Spleen (tissue), 7 donors: ENCODE results near the gene LRRC56.
A peak's percentile ranks its signal among the peaks of the same experiment; 100 is the strongest.

Experiments
- POLR2A ChIP-seq, 3 donors: fragments of 450-650 bp; IDR thresholded peaks; one replicate each; pipeline ENCODE4 v1.5.1; 2017; ENCODE audit warnings: antibody characterized with exemption in 3 of 3, mild to moderate bottlenecking in 1 of 3
- POLR2AphosphoS5 ChIP-seq, 3 donors: sonication (generic); formaldehyde crosslinking; IDR thresholded peaks; one replicate each; pipeline ENCODE4 v1.5.1; 2017; ENCODE audit warnings: antibody characterized with exemption in 3 of 3
- TF ChIP-seq, protein P1 (sequence below), 11 experiments: fragments of 200-600 bp in 7 of 11; fragments of 450-650 bp in 4 of 11; sonication (generic) in 4 of 11; IDR thresholded peaks in 8 of 11; conservative IDR thresholded peaks in 3 of 11; 1 replicate in 7 of 11; 2 replicates in 4 of 11; pipeline versions ENCODE4 v1.4.0 to v1.8.0; 2016 to 2021; ENCODE audit warnings: antibody characterized with exemption in 11 of 11, inconsistent platforms in 4 of 11, mild to moderate bottlenecking in 1 of 11
- donor health status: DM: no; HTN: no; CAD: no; lungs with moderate emphysema.
- donor health status: DM: no; HTN: no; CAD: no.
- donor health status: DM: no; HTN: no; CAD: no.

DNA sequence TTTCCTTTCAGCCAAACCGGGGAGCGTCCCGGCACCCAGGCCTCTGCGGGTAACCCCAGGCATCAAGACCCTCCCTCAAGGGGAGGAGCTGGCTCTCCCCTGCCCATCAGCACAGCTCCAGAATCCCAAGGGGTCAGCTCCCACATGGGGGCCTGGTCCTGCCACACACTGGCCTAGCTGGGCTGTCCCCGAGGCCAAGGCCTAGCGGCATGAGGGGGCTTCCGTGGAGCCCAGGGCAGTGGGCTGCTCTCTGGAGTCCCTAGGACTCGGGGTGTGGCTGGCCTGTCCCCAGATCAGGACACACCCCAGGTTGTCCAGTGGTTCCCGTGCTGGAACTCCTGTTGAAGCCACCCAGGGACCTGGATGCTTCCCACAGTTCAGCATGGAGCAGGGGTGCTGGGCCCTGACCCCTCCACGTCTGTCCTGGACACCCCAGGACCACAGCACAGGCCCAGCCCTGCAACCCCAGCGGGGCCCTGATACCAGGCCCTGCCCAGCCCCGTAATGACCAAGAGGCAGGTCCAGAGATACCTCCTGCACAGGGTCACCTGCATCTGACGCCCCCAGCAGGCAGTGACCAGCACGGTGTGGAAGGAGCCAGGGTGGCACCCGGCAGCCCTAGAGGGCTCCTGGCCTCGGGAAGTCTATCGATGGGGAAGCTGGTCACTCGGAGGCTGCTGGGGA lies 7.5 kb upstream of the LRRC56 start:
- peak in 1 of 3 donors; percentile 18 for TF ChIP-seq POLR2AphosphoS5 (IDR thresholded peaks at IDR 0.05)
- TF ChIP-seq, protein P1, sequence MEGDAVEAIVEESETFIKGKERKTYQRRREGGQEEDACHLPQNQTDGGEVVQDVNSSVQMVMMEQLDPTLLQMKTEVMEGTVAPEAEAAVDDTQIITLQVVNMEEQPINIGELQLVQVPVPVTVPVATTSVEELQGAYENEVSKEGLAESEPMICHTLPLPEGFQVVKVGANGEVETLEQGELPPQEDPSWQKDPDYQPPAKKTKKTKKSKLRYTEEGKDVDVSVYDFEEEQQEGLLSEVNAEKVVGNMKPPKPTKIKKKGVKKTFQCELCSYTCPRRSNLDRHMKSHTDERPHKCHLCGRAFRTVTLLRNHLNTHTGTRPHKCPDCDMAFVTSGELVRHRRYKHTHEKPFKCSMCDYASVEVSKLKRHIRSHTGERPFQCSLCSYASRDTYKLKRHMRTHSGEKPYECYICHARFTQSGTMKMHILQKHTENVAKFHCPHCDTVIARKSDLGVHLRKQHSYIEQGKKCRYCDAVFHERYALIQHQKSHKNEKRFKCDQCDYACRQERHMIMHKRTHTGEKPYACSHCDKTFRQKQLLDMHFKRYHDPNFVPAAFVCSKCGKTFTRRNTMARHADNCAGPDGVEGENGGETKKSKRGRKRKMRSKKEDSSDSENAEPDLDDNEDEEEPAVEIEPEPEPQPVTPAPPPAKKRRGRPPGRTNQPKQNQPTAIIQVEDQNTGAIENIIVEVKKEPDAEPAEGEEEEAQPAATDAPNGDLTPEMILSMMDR (IDR thresholded peaks at IDR 0.05 in 8 of 11, conservative IDR thresholded peaks at IDR 0.05 in 3 of 11) = no peak
- no peak for TF ChIP-seq POLR2A (IDR thresholded peaks at IDR 0.05)
